HUES48 (cell line): ENCODE data around the gene SORCS3.

Experiments
- H3K27ac ChIP-seq: one replicate; pipeline ENCODE4 v1.7.0; 2013; ENCODE audit warnings: low read depth, low read length, inconsistent platforms
- H3K27me3 ChIP-seq: 2 replicates; pipeline ENCODE4 v1.6.1; 2013; ENCODE audit warnings: mild to moderate bottlenecking, low read length; ENCODE audit not compliant: control insufficient read depth, insufficient read depth
- H3K36me3 ChIP-seq: 2 replicates; pipeline ENCODE4 v1.6.1; 2013; ENCODE audit warnings: low read length; ENCODE audit not compliant: control insufficient read depth, insufficient read depth
- H3K4me1 ChIP-seq: 2 replicates; pipeline ENCODE4 v1.6.1; 2013; ENCODE audit warnings: mild to moderate bottlenecking, low read length; ENCODE audit not compliant: control insufficient read depth, insufficient read depth
- H3K4me3 ChIP-seq: 2 replicates; pipeline ENCODE4 v1.5.1; 2013; ENCODE audit warnings: mild to moderate bottlenecking, low read depth, low read length
- H3K9ac ChIP-seq: 2 replicates; pipeline ENCODE4 v1.6.1; 2013; ENCODE audit warnings: mild to moderate bottlenecking, low read depth, low read length, moderate library complexity
- H3K9me3 ChIP-seq: 2 replicates; pipeline ENCODE4 v1.6.1; 2013; ENCODE audit warnings: low read length; ENCODE audit not compliant: control insufficient read depth, insufficient read depth

The SORCS3 gene

GRCh38 chr10:105280895-105281294 is 639.8 kb downstream of the SORCS3 start:
- Histone ChIP-seq H3K36me3 (no peaks in the 10 kb centered on the region), H3K4me3 (no peak overlapping the region), H3K27ac (no peak overlapping the region), H3K9me3 (no peaks in the 10 kb centered on the region), H3K27me3 (no peaks in the 10 kb centered on the region), H3K9ac (no peak overlapping the region), H3K4me1 (no peaks in the 10 kb centered on the region)

- no peaks in the 10 kb centered on the region for H3K4me1 ChIP-seq
- H3K9me3 ChIP-seq: no peaks in the 10 kb centered on the region
- no peaks in the 10 kb centered on the region for H3K27me3 ChIP-seq
- H3K27ac ChIP-seq: no peak overlapping the region
- no peaks in the 10 kb centered on the region for H3K36me3 ChIP-seq
- H3K4me3 ChIP-seq: no peak overlapping the region
- no peak overlapping the region for H3K9ac ChIP-seq
Measured at GRCh38 chr10:105284476-105285215, 643.6 kb downstream of the SORCS3 start.

GRCh38 chr10:105288026-105288425 is 646.9 kb downstream of the SORCS3 start:
- no peak overlapping the region for H3K4me3 ChIP-seq
- no peak overlapping the region for H3K9ac ChIP-seq
- H3K4me1 ChIP-seq: no peaks in the 10 kb centered on the region
- H3K27ac ChIP-seq: no peak overlapping the region
- H3K9me3 ChIP-seq: no peaks in the 10 kb centered on the region
- H3K36me3 ChIP-seq: no peaks in the 10 kb centered on the region
- H3K27me3 ChIP-seq: no peaks in the 10 kb centered on the region

- no peaks in the 10 kb centered on the region for H3K9me3 ChIP-seq
- H3K4me3 ChIP-seq: no peak overlapping the region
- H3K36me3 ChIP-seq: no peaks in the 10 kb centered on the region
- H3K4me1 ChIP-seq: no peaks in the 10 kb centered on the region
- H3K27ac ChIP-seq: no peak overlapping the region
- H3K27me3 ChIP-seq: no peaks in the 10 kb centered on the region
- no peak overlapping the region for H3K9ac ChIP-seq
Measured at GRCh38 chr10:105288613-105289012, 647.5 kb downstream of the SORCS3 start.

GRCh38 chr10:105291571-105291970 is 650.5 kb downstream of the SORCS3 start:
- H3K36me3 ChIP-seq: no peaks in the 10 kb centered on the region
- H3K27me3 ChIP-seq: no peaks in the 10 kb centered on the region
- H3K4me1 ChIP-seq: no peaks in the 10 kb centered on the region
- H3K4me3 ChIP-seq: no peak overlapping the region
- H3K9ac ChIP-seq: no peak overlapping the region
- H3K9me3 ChIP-seq: no peaks in the 10 kb centered on the region
- H3K27ac ChIP-seq: no peak overlapping the region

- no peak overlapping the region for H3K9ac ChIP-seq
- H3K27ac ChIP-seq: no peak overlapping the region
- H3K36me3 ChIP-seq: no peaks in the 10 kb centered on the region
- H3K27me3 ChIP-seq: no peaks in the 10 kb centered on the region
- H3K4me3 ChIP-seq: no peak overlapping the region
- H3K4me1 ChIP-seq: no peaks in the 10 kb centered on the region
- no peaks in the 10 kb centered on the region for H3K9me3 ChIP-seq
Measured at GRCh38 chr10:105292236-105292635, 651.1 kb downstream of the SORCS3 start.
